A549 (cell line): ENCODE measurements around the gene LPIN2.

Source experiments
- EP300 ChIP-seq, 2 experiments: fragments of >200 bp; sonication (Bioruptor Twin); formaldehyde crosslinking; IDR thresholded peaks; 2 replicates in 1 of 2; 3 replicates in 1 of 2; pipeline ENCODE4 v1.6.1; 2016 to 2017
- FOSB ChIP-seq: fragments of 250-450 bp; sonication (Bioruptor Pico); IDR thresholded peaks from 2 replicates; pipeline ENCODE4 v1.5.0; 2020; ENCODE audit warnings: mild to moderate bottlenecking, moderate library complexity
- NPAS2 ChIP-seq: fragments of 250-450 bp; sonication (Bioruptor Pico); IDR thresholded peaks from 2 replicates; pipeline ENCODE4 v1.8.0; 2022; ENCODE audit warnings: mild to moderate bottlenecking, moderate library complexity, borderline replicate concordance
- POLR2A ChIP-seq: IDR thresholded peaks from 2 replicates; pipeline ENCODE4 v1.6.1; 2012; ENCODE audit warnings: mild to moderate bottlenecking, low read length
- RFX5 ChIP-seq: fragments of 450-650 bp; IDR thresholded peaks from 2 replicates; pipeline ENCODE4 v1.7.1; 2014; ENCODE audit warnings: antibody characterized with exemption, mild to moderate bottlenecking, moderate library complexity
- ZFP36 ChIP-seq: fragments of 450-650 bp; IDR thresholded peaks from 2 replicates; pipeline ENCODE4 v1.6.1; 2014; ENCODE audit warnings: borderline replicate concordance; ENCODE audit not compliant: partially characterized antibody
- TF ChIP-seq, protein P1 (sequence below): fragments of >200 bp; sonication (Bioruptor Twin); formaldehyde crosslinking; IDR thresholded peaks from 3 replicates; pipeline ENCODE4 v1.5.1; 2016
- TF ChIP-seq, protein P2 (sequence below): fragments of 200-600 bp; sonication (generic); IDR thresholded peaks from 2 replicates; pipeline ENCODE4 v1.6.1; 2016; ENCODE audit warnings: antibody characterized with exemption, mild to moderate bottlenecking, moderate library complexity
- TF ChIP-seq, protein P3 (sequence below): fragments of 450-650 bp; IDR thresholded peaks from 2 replicates; pipeline ENCODE4 v1.6.1; 2014; ENCODE audit warnings: antibody characterized with exemption

DNA sequence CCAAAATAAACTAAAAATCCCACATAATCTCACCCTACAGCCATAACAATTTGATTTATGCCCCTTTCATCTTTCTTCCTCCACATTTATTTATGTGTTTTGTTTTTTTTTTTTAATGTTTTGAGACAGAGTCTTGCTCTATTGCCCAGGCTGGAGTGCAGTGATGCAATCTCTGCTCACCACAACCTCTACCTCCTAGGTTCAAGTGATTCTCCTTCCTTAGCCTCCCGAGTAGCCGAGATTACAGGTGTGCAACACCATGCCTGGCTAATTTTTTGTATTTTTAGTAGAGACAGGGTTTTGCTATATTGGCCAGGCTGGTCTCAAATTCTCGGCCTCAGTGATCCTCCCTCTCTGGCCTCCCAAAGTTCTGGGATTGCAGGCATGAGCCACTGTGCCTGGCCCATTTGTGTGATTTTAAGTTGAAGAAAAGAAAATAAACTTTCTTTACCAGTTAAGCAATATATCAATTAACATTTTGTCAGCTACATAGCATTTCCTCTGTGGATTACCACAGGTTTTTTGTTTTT lies 35.9 kb upstream of the LPIN2 start:
- TF ChIP-seq, protein P1, sequence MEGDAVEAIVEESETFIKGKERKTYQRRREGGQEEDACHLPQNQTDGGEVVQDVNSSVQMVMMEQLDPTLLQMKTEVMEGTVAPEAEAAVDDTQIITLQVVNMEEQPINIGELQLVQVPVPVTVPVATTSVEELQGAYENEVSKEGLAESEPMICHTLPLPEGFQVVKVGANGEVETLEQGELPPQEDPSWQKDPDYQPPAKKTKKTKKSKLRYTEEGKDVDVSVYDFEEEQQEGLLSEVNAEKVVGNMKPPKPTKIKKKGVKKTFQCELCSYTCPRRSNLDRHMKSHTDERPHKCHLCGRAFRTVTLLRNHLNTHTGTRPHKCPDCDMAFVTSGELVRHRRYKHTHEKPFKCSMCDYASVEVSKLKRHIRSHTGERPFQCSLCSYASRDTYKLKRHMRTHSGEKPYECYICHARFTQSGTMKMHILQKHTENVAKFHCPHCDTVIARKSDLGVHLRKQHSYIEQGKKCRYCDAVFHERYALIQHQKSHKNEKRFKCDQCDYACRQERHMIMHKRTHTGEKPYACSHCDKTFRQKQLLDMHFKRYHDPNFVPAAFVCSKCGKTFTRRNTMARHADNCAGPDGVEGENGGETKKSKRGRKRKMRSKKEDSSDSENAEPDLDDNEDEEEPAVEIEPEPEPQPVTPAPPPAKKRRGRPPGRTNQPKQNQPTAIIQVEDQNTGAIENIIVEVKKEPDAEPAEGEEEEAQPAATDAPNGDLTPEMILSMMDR, result no peak
- TF ChIP-seq RFX5, result no peak
- no peak for TF ChIP-seq POLR2A
- no peak for TF ChIP-seq FOSB (CRISPR knock-in tag)
- TF ChIP-seq NPAS2 (CRISPR knock-in tag), result no peak
- no peak for TF ChIP-seq ZFP36
- TF ChIP-seq, protein P2, sequence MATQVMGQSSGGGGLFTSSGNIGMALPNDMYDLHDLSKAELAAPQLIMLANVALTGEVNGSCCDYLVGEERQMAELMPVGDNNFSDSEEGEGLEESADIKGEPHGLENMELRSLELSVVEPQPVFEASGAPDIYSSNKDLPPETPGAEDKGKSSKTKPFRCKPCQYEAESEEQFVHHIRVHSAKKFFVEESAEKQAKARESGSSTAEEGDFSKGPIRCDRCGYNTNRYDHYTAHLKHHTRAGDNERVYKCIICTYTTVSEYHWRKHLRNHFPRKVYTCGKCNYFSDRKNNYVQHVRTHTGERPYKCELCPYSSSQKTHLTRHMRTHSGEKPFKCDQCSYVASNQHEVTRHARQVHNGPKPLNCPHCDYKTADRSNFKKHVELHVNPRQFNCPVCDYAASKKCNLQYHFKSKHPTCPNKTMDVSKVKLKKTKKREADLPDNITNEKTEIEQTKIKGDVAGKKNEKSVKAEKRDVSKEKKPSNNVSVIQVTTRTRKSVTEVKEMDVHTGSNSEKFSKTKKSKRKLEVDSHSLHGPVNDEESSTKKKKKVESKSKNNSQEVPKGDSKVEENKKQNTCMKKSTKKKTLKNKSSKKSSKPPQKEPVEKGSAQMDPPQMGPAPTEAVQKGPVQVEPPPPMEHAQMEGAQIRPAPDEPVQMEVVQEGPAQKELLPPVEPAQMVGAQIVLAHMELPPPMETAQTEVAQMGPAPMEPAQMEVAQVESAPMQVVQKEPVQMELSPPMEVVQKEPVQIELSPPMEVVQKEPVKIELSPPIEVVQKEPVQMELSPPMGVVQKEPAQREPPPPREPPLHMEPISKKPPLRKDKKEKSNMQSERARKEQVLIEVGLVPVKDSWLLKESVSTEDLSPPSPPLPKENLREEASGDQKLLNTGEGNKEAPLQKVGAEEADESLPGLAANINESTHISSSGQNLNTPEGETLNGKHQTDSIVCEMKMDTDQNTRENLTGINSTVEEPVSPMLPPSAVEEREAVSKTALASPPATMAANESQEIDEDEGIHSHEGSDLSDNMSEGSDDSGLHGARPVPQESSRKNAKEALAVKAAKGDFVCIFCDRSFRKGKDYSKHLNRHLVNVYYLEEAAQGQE, result no peak
- TF ChIP-seq, protein P3, sequence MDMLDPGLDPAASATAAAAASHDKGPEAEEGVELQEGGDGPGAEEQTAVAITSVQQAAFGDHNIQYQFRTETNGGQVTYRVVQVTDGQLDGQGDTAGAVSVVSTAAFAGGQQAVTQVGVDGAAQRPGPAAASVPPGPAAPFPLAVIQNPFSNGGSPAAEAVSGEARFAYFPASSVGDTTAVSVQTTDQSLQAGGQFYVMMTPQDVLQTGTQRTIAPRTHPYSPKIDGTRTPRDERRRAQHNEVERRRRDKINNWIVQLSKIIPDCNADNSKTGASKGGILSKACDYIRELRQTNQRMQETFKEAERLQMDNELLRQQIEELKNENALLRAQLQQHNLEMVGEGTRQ, result no peak
- TF ChIP-seq EP300 (IDR thresholded peaks at IDR 0.05), result no peak
